DND-41 (cell line): ENCODE results near the gene ARMC10.

Experiments
- CTCF ChIP-seq: IDR thresholded peaks from 2 replicates; pipeline ENCODE4 v1.5.1; 2012; ENCODE audit warnings: borderline replicate concordance, low read length, moderate library complexity, mild to moderate bottlenecking; ENCODE audit not compliant: poor library complexity, severe bottlenecking; ENCODE audit errors: extremely low read depth
- EZH2 ChIP-seq: IDR thresholded peaks from 3 replicates; pipeline ENCODE4 v1.6.1; 2012; ENCODE audit warnings: borderline replicate concordance, low read depth, mild to moderate bottlenecking, moderate library complexity, low read length, inconsistent platforms; ENCODE audit not compliant: severe bottlenecking

DNA sequence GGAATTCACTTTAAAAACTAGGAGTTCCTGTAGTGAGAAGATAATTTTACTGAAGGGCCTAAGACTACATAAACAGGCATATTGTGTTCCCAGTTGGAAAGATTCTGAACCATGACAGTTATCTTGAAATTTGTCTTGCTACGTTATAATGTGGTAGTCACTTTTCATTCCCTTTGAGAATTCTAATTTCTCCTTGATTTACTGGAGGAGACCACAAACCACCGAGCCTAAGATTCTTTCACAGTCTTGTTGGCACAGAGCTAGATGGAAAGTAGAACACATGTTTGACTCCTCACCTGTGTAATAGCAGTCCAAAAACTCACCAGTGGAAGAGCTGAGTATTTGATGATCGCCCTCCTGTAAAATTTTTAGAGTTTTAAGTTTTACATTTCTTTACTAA, 4.9 kb downstream of the ARMC10 start:
- TF ChIP-seq EZH2 (no peak), CTCF (no peak)
